ENCODE results near the gene MAGEF1. TPM values are rescaled to one million over a fixed set of nuclear protein-coding genes. Genes with fewer than 3 reads are reported as not detected.

MAGEF1 gene
- total and polyA plus RNA-seq, 2 of the 13 experiments (the other 11 are each of a cell fraction or from before 2014, with no cell fraction given): 26.0 to 62.4 TPM

- no peak for TF ChIP-seq CEBPZ (IDR thresholded peaks at IDR 0.05; ENCODE audit: low read length)
- 0 out of 2 replicates have a peak, but pooled peaks have one; percentile 34 for TF ChIP-seq SALL1 (CRISPR knock-in tag; IDR thresholded peaks at IDR 0.05)
- TF ChIP-seq ZNF160 (CRISPR knock-in tag; IDR thresholded peaks at IDR 0.05): no peak
- no peak for TF ChIP-seq TCF7 (IDR thresholded peaks at IDR 0.05; ENCODE audit: low read depth)
- TF ChIP-seq PRMT3 (CRISPR knock-in tag; IDR thresholded peaks at IDR 0.05; ENCODE audit: borderline replicate concordance, low read depth): no peak
- TF ChIP-seq SAFB2 (CRISPR knock-in tag; IDR thresholded peaks at IDR 0.05; ENCODE audit: borderline replicate concordance, low read depth): no peak
- no peak for TF ChIP-seq PBX2 (CRISPR knock-in tag; IDR thresholded peaks at IDR 0.05)
- TF ChIP-seq FIP1L1 (IDR thresholded peaks at IDR 0.05; ENCODE audit: borderline replicate concordance, insufficient read depth, low read depth, low read length): no peak
- TF ChIP-seq POLR2AphosphoS2 (IDR thresholded peaks at IDR 0.05; ENCODE audit: low read depth, low read length): no peak
- TF ChIP-seq PATZ1 (CRISPR knock-in tag; IDR thresholded peaks at IDR 0.05): peak; percentile 50
- no peak for TF ChIP-seq TBX2 (CRISPR knock-in tag; IDR thresholded peaks at IDR 0.05; ENCODE audit: borderline replicate concordance)
- no peak for TF ChIP-seq KIAA2018 (CRISPR knock-in tag; IDR thresholded peaks at IDR 0.05; ENCODE audit: borderline replicate concordance)
- TF ChIP-seq ZNF598 (CRISPR knock-in tag; IDR thresholded peaks at IDR 0.05; ENCODE audit: borderline replicate concordance): no peak
- TF ChIP-seq GTF2F1 (IDR thresholded peaks at IDR 0.05; ENCODE audit: low read length): no peak
Observed at GRCh38 chr3:184727357-184728009, 15.6 kb upstream of the MAGEF1 start (continued).
